ENCODE data around the gene ATP5PO. TPM values are rescaled to one million over a fixed set of nuclear protein-coding genes. Genes with fewer than 3 reads are reported as not detected.

The ATP5PO gene
- total RNA-seq, 2 experiments from 2014 or later: 210 to 227 TPM

DNA sequence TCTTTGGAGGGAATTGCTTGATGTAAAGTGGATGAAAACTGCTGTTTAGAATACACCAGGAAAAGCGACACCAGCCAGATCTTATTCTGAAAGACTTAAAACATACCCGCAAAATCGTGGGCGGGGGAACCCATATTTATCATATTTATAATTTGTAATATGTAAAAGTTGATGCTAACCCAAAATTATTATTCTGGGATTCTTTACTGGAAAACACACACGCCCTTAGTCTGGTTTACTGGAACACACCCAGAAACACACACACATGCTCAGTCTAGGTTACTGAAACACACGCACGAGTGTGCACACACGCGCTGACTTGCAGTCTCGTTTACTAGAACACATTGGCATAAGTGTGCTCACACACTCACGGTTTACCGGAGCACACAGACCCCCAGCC lies 32.5 kb downstream of the ATP5PO start:
- Histone ChIP-seq H3K9me3 (ENCODE audit: low read length) (no peaks in the 10 kb centered on the region), H3K4me2 (ENCODE audit: low read length) (no peak overlapping the region), H3K79me2 (ENCODE audit: insufficient read depth, low read depth, low read length) (no peaks in the 10 kb centered on the region), H2AFZ (ENCODE audit: low read length) (no peak overlapping the region), H3K4me3 (ENCODE audit: low read depth, low read length, poor library complexity, severe bottlenecking) (no peak overlapping the region), H4K20me1 (ENCODE audit: insufficient read depth, low read length) (no peaks in the 10 kb centered on the region), H3K4me1 (ENCODE audit: insufficient read depth, low read length, poor library complexity, severe bottlenecking) (no peaks in the 10 kb centered on the region), H3K27ac (ENCODE audit: low read depth, low read length, poor library complexity, severe bottlenecking) (no peak overlapping the region), H3K36me3 (ENCODE audit: insufficient read depth, low read length) (no peaks in the 10 kb centered on the region), H3K9me2 (ENCODE audit: insufficient read depth, low read length) (no peaks in the 10 kb centered on the region)
- ChIA-PET POLR2A (no interaction called here), CTCF (ENCODE audit: unreplicated experiment) (no interaction called here)
- intact Hi-C loops (cut with micrococcal nuclease; ENCODE audit: unreplicated experiment): no loop called here
- BruUV-seq (replicated peaks): no TSS peak
- TF ChIP-seq, protein P1, sequence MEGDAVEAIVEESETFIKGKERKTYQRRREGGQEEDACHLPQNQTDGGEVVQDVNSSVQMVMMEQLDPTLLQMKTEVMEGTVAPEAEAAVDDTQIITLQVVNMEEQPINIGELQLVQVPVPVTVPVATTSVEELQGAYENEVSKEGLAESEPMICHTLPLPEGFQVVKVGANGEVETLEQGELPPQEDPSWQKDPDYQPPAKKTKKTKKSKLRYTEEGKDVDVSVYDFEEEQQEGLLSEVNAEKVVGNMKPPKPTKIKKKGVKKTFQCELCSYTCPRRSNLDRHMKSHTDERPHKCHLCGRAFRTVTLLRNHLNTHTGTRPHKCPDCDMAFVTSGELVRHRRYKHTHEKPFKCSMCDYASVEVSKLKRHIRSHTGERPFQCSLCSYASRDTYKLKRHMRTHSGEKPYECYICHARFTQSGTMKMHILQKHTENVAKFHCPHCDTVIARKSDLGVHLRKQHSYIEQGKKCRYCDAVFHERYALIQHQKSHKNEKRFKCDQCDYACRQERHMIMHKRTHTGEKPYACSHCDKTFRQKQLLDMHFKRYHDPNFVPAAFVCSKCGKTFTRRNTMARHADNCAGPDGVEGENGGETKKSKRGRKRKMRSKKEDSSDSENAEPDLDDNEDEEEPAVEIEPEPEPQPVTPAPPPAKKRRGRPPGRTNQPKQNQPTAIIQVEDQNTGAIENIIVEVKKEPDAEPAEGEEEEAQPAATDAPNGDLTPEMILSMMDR (conservative IDR thresholded peaks at IDR 0.05; ENCODE audit: low read length): no peak
- TF ChIP-seq EZH2phosphoT487 (IDR thresholded peaks at IDR 0.05; ENCODE audit: borderline replicate concordance, low read depth, low read length): no peak
- no peak for DNase-seq (ENCODE audit: low spot score)

DNA sequence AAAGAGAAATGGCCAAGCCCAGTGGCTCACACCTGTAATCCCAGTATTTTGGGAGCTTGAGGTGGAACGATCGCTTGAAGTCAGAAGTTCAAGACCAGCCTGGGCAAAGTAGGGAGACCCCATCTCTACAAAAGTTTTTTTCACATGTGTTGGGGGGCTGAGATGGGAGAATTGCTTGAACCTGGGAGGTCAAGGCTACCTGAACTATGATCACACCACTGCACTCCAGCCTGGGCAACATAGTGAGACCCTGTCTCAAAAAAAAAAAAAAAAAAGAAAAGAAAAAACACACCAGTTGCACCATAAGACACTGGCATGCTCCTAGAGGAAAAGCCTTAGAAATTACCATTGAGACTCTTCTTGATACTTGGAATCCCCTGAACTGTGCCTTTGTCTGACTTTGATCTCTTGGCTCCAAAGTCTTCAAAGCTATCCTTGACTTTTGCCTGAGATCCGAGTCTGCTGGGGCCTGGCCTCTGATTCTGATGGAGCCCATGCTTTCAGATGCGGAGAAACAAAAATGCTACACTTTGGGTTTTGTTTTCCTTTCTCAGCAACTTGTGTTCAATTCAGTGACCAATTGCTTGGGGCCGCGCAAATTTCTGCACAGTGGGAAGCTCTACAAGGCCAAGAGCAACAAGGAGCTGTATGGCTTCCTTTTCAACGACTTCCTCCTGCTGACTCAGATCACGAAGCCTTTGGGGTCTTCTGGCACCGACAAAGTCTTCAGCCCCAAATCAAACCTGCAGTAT lies 33.7 kb downstream of the ATP5PO start:
- intact Hi-C loops (cut with micrococcal nuclease; ENCODE audit: unreplicated experiment): no loop called here
- no TSS peak for BruUV-seq (replicated peaks)
- Histone ChIP-seq H3K27ac (ENCODE audit: low read depth, low read length, poor library complexity, severe bottlenecking) (no peak overlapping the region), H3K9me2 (ENCODE audit: insufficient read depth, low read length) (no peaks in the 10 kb centered on the region), H3K79me2 (ENCODE audit: insufficient read depth, low read depth, low read length) (no peaks in the 10 kb centered on the region), H4K20me1 (ENCODE audit: insufficient read depth, low read length) (no peaks in the 10 kb centered on the region), H3K9me3 (ENCODE audit: low read length) (no peaks in the 10 kb centered on the region), H2AFZ (ENCODE audit: low read length) (no peak overlapping the region), H3K36me3 (ENCODE audit: insufficient read depth, low read length) (no peaks in the 10 kb centered on the region), H3K4me1 (ENCODE audit: insufficient read depth, low read length, poor library complexity, severe bottlenecking) (no peaks in the 10 kb centered on the region), H3K4me2 (ENCODE audit: low read length) (no peak overlapping the region), H3K4me3 (ENCODE audit: low read depth, low read length, poor library complexity, severe bottlenecking) (no peak overlapping the region)
- ChIA-PET CTCF (ENCODE audit: unreplicated experiment) (no interaction called here), POLR2A (interaction anchor here (0.6 kb wide), 1 partner anchor 62 kb away, joined by 3 read pairs; no protein-coding TSS in a partner anchor)
- no peak for DNase-seq (ENCODE audit: low spot score)
- TF ChIP-seq, protein P1 (conservative IDR thresholded peaks at IDR 0.05; ENCODE audit: low read length): no peak

DNA sequence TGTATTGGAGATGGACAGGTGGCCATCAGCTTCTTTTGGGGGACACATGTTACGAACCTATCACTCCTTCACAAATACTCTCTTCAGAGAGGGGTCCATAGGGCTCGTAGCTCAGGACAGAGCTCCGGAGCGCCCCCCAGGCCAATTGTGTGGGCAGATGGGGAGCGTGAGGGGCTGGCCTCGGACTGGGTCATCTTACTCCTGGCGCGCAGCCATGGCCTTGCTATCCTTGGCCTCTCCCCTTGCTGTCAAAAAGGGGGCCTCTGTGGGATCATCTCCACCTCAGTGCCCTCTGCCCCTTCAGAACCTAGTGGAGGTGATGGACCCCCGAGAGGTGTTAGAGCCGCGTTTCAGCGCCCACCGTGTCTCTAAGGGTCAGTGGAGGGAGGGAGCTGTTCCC lies 35.0 kb downstream of the ATP5PO start:
- CTCF ChIA-PET (ENCODE audit: unreplicated experiment): no interaction called here
- Histone ChIP-seq H3K36me3 (ENCODE audit: insufficient read depth, low read length) (no peaks in the 10 kb centered on the region), H3K4me2 (ENCODE audit: low read length) (no peak overlapping the region)

More for the DNA sequence above, 35.0 kb downstream of the ATP5PO start:
- no peak for TF ChIP-seq EZH2phosphoT487 (IDR thresholded peaks at IDR 0.05; ENCODE audit: borderline replicate concordance, low read depth, low read length)
- TF ChIP-seq, protein P1 (conservative IDR thresholded peaks at IDR 0.05; ENCODE audit: low read length): no peak
- POLR2A ChIA-PET: no interaction called here
- intact Hi-C loops (cut with micrococcal nuclease; ENCODE audit: unreplicated experiment): no loop called here
- H3K27ac ChIP-seq (ENCODE audit: low read depth, low read length, poor library complexity, severe bottlenecking): no peak overlapping the region
- H3K4me1 ChIP-seq (ENCODE audit: insufficient read depth, low read length, poor library complexity, severe bottlenecking): no peaks in the 10 kb centered on the region
- no TSS peak for BruUV-seq (replicated peaks)
- no peaks in the 10 kb centered on the region for H3K9me3 ChIP-seq (ENCODE audit: low read length)
- H3K4me3 ChIP-seq (ENCODE audit: low read depth, low read length, poor library complexity, severe bottlenecking): no peak overlapping the region
- DNase-seq (ENCODE audit: low spot score): no peak
- no peaks in the 10 kb centered on the region for H4K20me1 ChIP-seq (ENCODE audit: insufficient read depth, low read length)
- H3K9me2 ChIP-seq (ENCODE audit: insufficient read depth, low read length): no peaks in the 10 kb centered on the region
- no peak overlapping the region for H2AFZ ChIP-seq (ENCODE audit: low read length)
- H3K79me2 ChIP-seq (ENCODE audit: insufficient read depth, low read depth, low read length): no peaks in the 10 kb centered on the region

Measured in OCI-LY7 (cell line).